K562 (cell line): Measurements from ENCODE around the gene EDEM1. TPM values are rescaled to one million over a fixed set of nuclear protein-coding genes. Genes with fewer than 3 reads are reported as not detected.

ENCODE experiments used
- CREB1 ChIP-seq, 2 experiments: sonication (generic) in 1 of 2; formaldehyde crosslinking in 1 of 2; IDR thresholded peaks; 2 replicates each; pipeline versions ENCODE4 v1.6.1 to v1.8.0; 2012 to 2022; ENCODE audit warnings: inconsistent platforms in 1 of 2, mild to moderate bottlenecking in 1 of 2, missing genetic modification reagents in 1 of 2, moderate library complexity in 1 of 2
- FOXJ3 ChIP-seq: sonication (generic); formaldehyde crosslinking; IDR thresholded peaks from 2 replicates; pipeline ENCODE4 v1.4.0; 2020; ENCODE audit warnings: mild to moderate bottlenecking, missing genetic modification reagents
- HMG20A ChIP-seq: fragments of 450-650 bp; formaldehyde crosslinking; conservative IDR thresholded peaks from 2 replicates; pipeline ENCODE4 v1.4.0; 2020; ENCODE audit warnings: mild to moderate bottlenecking, mixed read lengths
- IRF2 ChIP-seq: sonication (generic); formaldehyde crosslinking; IDR thresholded peaks from 2 replicates; pipeline ENCODE4 v1.8.1; 2022; ENCODE audit warnings: mild to moderate bottlenecking, missing genetic modification reagents
- KDM1A ChIP-seq, 2 experiments: fragments of 450-650 bp; IDR thresholded peaks; 2 replicates each; pipeline ENCODE4 v1.6.1; 2016; ENCODE audit warnings: mild to moderate bottlenecking in 2 of 2
- MBD2 ChIP-seq: sonication (generic); IDR thresholded peaks from 2 replicates; pipeline ENCODE4 v1.6.1; 2016; ENCODE audit warnings: low read depth, borderline replicate concordance
- MTA3 ChIP-seq: fragments of 450-650 bp; formaldehyde crosslinking; IDR thresholded peaks from 2 replicates; pipeline ENCODE4 v1.6.1; 2017; ENCODE audit warnings: mild to moderate bottlenecking, borderline replicate concordance
- PHB ChIP-seq: fragments of 250-450 bp; sonication (Bioruptor Pico); IDR thresholded peaks from 2 replicates; pipeline ENCODE4 v1.5.0; 2021
- SRF ChIP-seq, 2 experiments: fragments of 250-450, 450-650 bp in 1 of 2; sonication (Bioruptor Pico) in 1 of 2; sonication (generic) in 1 of 2; formaldehyde crosslinking; IDR thresholded peaks; 2 replicates each; pipeline versions ENCODE4 v1.5.0 to v1.5.1; 2020 to 2022; ENCODE audit warnings: mild to moderate bottlenecking in 1 of 2, missing genetic modification reagents in 1 of 2
- SRSF7 ChIP-seq: fragments of 200-400 bp; formaldehyde crosslinking; optimal IDR thresholded peaks from 2 replicates; pipeline ENCODE3; 2017; ENCODE audit warnings: mild to moderate bottlenecking, low read depth, low read length
- ZNF444 ChIP-seq: fragments of 250-450 bp; sonication (Bioruptor Pico); IDR thresholded peaks from 2 replicates; pipeline ENCODE4 v1.4.0; 2020; ENCODE audit warnings: mild to moderate bottlenecking, moderate library complexity
- ZNF586 ChIP-seq: fragments of 450-650 bp; formaldehyde crosslinking; conservative IDR thresholded peaks from 2 replicates; pipeline ENCODE4 v1.4.0; 2020; ENCODE audit warnings: mild to moderate bottlenecking, moderate library complexity
- polyA plus RNA-seq, 8 experiments: library from polyadenylated mRNA; depleted of rRNA in 4 of 8; stranded (reverse) in 5 of 8; unstranded in 3 of 8; fragments of >200 nt; fragmentation: Nextera tagmentation in 2 of 8; fragmentation: Illumina TruSeq in 1 of 8; extraction: Ambion mirVana in 2 of 8; extraction: Trizol in 1 of 8; gene quantifications; 2 replicates each; pipeline versions ENCODE4 v1.2.1 to v1.2.3, GENCODE V29; 2011 to 2014; ENCODE audit warnings: inconsistent platforms in 1 of 8, missing spikeins in 1 of 8
- total RNA-seq, 7 experiments: library from RNA; depleted of rRNA in 6 of 7; stranded (reverse); fragments of >200 nt in 6 of 7; fragmentation: Illumina TruSeq in 2 of 7; extraction: Trizol in 2 of 7; gene quantifications; 2 replicates each; pipeline versions ENCODE4 v1.2.1 to v1.2.3, GENCODE V29; 2011 to 2021; ENCODE audit warnings: low replicate concordance in 1 of 7
- TF ChIP-seq, protein P1 (sequence below): fragments of 250-450 bp; sonication (Bioruptor Pico); IDR thresholded peaks from 2 replicates; pipeline ENCODE4 v1.4.0; 2020
- TF ChIP-seq, protein P2 (sequence below), 2 experiments: fragments of 450-650 bp in 1 of 2; IDR thresholded peaks; 2 replicates each; pipeline ENCODE4 v1.6.1; 2011 to 2017; ENCODE audit warnings: low read depth in 2 of 2, antibody characterized with exemption in 1 of 2, borderline replicate concordance in 1 of 2, low read length in 1 of 2, mild to moderate bottlenecking in 1 of 2, mixed read lengths in 1 of 2; ENCODE audit not compliant: control insufficient read depth in 1 of 2

The EDEM1 gene
- total and polyA plus RNA-seq, 9 of the 15 experiments (the other 6 are each of a cell fraction or from before 2014, with no cell fraction given): 6.2 to 36.7 (median 14.3) TPM

DNA sequence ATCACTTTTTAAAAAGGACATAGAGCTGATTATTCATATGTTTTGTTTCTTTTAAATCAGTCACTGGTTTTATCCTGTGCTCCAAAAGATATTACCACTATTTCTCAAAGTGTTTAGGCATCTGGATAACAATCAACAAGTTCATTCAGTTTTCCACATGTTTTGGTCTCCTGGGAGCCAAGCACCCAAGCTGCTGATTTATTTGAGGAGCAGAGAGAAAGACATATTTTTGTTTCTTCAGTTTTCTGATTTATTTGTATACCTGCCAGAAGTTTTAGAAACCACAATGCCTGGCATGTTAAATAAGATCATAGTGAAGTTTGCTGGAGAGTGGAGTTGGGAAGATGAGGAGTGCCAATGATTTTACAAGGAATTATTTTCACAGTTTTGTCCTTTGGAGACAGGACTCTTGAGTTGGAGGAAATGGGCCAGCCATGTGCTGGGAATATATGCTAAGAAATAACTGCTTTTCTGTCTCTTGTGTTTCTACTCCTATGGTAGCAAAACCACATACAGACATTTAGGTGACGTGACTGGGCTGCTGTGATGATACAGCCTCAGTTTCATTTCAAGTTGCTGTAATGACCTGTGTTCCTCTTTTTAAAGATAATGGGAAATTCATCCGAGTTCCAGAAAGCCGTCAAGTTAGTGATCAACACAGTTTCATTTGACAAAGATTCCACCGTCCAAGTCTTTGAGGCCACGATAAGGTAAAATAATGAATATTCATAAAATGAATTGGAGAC lies 11.7 kb downstream of the EDEM1 start (continued):
- TF ChIP-seq HMG20A (CRISPR knock-in tag) (no peak), KDM1A (IDR thresholded peaks at IDR 0.05) (no peak), FOXJ3 (CRISPR knock-in tag) (no peak), MTA3 (no peak), IRF2 (CRISPR knock-in tag) (no peak), MBD2 (no peak), PHB (no peak), CREB1 (IDR thresholded peaks at IDR 0.05) (no peak), CREB1 (CRISPR knock-in tag; IDR thresholded peaks at IDR 0.05) (no peak), SRSF7 (no peak), ZNF586 (CRISPR knock-in tag) (no peak), SRF (CRISPR knock-in tag; IDR thresholded peaks at IDR 0.05) (0 out of 4 replicates have a peak, but pooled peaks of 1 of the 2 experiments have one; percentile 4), ZNF444 (CRISPR knock-in tag) (no peak)
- TF ChIP-seq, protein P1, sequence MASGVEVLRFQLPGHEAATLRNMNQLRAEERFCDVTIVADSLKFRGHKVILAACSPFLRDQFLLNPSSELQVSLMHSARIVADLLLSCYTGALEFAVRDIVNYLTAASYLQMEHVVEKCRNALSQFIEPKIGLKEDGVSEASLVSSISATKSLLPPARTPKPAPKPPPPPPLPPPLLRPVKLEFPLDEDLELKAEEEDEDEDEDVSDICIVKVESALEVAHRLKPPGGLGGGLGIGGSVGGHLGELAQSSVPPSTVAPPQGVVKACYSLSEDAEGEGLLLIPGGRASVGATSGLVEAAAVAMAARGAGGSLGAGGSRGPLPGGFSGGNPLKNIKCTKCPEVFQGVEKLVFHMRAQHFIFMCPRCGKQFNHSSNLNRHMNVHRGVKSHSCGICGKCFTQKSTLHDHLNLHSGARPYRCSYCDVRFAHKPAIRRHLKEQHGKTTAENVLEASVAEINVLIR: no peak
- TF ChIP-seq, protein P2, sequence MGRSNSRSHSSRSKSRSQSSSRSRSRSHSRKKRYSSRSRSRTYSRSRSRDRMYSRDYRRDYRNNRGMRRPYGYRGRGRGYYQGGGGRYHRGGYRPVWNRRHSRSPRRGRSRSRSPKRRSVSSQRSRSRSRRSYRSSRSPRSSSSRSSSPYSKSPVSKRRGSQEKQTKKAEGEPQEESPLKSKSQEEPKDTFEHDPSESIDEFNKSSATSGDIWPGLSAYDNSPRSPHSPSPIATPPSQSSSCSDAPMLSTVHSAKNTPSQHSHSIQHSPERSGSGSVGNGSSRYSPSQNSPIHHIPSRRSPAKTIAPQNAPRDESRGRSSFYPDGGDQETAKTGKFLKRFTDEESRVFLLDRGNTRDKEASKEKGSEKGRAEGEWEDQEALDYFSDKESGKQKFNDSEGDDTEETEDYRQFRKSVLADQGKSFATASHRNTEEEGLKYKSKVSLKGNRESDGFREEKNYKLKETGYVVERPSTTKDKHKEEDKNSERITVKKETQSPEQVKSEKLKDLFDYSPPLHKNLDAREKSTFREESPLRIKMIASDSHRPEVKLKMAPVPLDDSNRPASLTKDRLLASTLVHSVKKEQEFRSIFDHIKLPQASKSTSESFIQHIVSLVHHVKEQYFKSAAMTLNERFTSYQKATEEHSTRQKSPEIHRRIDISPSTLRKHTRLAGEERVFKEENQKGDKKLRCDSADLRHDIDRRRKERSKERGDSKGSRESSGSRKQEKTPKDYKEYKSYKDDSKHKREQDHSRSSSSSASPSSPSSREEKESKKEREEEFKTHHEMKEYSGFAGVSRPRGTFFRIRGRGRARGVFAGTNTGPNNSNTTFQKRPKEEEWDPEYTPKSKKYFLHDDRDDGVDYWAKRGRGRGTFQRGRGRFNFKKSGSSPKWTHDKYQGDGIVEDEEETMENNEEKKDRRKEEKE (IDR thresholded peaks at IDR 0.05; ENCODE audit: borderline replicate concordance in 1 of 2, control insufficient read depth in 1 of 2, low read depth in 2 of 2, low read length in 1 of 2): no peak
